Pulmonary artery endothelial cell (primary cell): ENCODE measurements around the gene SURF2. TPM values are rescaled to one million over a fixed set of nuclear protein-coding genes. Genes with fewer than 3 reads are reported as not detected.
"Not testable (repeated sequence)": the region's sequence is repeated elsewhere in the genome, so short reads cannot be mapped to it uniquely, and the experiment has no call there.

Experiments
- DNase-seq: peaks from one replicate; pipeline ENCODE4 v3.0.0-alpha.2; 2011; ENCODE audit warnings: low read depth, low spot score
- total RNA-seq: library from RNA; depleted of rRNA; stranded (reverse); fragments of >200 nt; gene quantifications from 2 replicates; pipeline ENCODE4 v1.2.3, GENCODE V29; 2014

Gene SURF2
- total RNA-seq: 17.5 and 19.8 TPM in 2 replicates

DNA sequence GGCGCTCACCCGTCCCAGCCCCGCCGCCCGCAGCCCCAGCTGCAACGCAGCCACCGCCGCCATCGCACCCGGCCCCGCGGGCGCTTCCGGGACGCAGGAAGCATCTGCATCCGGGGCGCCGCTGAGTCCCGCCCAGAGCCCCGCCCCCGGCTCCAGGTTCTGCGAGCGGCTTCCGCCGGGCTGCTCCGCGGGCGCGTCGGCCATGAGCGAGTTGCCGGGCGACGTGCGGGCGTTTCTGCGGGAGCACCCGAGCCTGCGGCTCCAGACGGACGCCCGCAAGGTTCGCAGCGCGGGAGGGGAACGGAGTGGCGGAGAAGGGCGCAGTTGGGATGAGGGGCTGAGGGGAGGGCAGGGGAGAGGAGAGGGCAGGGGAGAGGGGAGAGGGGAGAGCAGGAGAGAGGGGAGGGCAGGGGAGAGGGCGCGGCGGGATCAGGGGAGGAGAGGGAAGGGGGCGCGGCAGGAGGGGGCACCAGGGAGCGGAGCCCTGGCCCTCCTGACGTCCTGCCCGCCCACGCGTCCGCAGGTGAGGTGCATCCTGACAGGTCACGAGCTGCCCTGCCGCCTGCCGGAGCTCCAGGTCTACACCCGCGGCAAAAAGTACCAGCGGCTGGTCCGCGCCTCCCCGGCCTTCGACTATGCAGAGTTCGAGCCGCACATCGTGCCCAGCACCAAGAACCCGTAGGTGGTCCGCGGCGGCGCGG lies at the start of gene SURF2, which contains the start of gene SURF1:
TSS of gene SURF2 (plus strand) at position 160 of the 701 bp plus-strand sequence. CDS start at position 203, 43 bp downstream.
TSS of gene SURF1 (minus strand) at position 97 of the 701 bp plus-strand sequence. CDS start at position 63, 34 bp downstream.
- DNase-seq: no peak

DNA sequence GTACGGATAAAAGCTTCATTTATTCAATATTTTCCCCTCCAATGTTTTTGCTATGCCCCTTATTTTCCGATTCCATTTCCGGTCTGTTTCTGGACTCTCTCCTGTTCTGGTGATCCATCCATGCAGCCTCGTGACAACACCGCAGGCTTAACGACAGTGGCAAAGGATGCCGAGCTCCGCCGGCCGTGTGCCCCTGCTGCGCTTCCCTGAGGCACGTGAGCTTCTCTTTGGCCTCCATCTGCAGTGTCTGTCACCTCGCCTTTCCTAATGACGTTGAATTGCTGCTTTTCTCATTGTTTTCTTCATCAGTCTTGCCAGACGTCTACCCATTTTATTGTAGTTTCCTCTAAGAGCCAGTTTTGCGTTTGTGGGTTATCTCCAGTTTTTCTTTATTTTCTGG lies 49.0 kb upstream of the SURF2 start:
- DNase-seq: no peak

- no peak for DNase-seq
These were observed 46.7 kb upstream of the SURF2 start for GRCh38 chr9:133309608-133310007.

DNA sequence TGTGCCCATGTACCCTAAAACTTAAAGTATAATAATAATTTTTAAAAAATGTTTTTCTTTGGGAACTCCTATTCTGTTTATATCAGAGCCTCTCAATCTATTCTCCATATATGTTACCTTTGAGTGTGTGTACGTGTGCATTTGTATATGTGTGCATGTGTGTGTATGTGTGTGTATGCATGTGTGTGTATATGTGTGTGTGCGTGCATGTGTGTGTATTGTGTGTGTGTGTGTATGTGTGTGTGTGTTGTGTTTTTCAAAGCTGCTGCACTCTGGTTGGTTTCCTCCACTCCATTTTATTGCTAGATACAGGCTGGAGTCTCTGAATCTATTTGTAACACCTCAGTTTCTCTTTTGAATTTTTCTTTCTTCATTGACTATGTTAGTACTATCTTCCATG lies 40.4 kb upstream of the SURF2 start:
- no peak for DNase-seq

GRCh38 chr9:133317551-133317950 lies 38.8 kb upstream of the SURF2 start:
- not testable (repeated sequence) for DNase-seq

- no peak for DNase-seq
These were observed 35.9 kb upstream of the SURF2 start for GRCh38 chr9:133320421-133320881.

- no peak for DNase-seq
These were observed 34.9 kb upstream of the SURF2 start for GRCh38 chr9:133321411-133321935.

GRCh38 chr9:133322701-133323100 lies 33.6 kb upstream of the SURF2 start:
- no peak for DNase-seq

DNA sequence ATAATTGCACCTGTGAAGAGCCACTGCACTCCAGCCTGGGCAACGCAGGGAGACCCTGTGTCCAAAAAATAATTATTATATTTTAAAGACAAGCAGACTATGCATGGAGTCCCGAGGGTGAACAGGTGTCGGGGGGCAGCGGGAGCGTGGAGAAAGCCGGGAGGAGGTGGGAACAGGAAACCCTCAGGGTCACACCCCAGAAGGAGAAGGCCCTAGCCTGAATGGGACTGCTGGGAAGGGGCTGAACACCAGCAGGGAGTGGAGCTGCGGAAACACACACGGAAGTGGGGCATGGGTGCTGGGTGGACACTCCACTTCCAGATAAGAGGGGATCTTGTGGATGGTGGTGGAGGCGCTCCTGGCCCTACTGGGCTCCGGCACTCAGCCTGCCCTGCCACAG lies 33.1 kb upstream of the SURF2 start:
- DNase-seq: no peak

- DNase-seq: no peak
These were observed 32.2 kb upstream of the SURF2 start for GRCh38 chr9:133323991-133324703.

DNA sequence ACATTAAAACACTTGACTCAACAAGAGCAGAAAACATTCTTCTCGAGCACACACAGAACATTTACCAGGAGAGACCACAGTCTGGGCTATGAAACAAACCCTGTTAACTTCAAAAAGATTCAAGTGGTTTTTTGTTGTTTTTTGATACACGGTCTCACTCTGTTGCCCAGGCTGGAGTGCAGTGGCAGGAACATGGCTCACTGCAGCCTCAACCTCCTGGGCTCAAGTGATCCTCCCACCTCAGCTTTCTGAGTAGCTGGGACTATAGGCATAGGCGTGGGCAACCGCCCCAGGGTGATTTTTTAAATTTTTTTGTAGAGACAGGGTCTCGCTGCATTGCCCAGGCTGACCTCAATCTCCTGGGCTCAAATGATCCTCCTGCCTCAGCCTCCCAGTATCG lies 29.3 kb upstream of the SURF2 start:
- not testable (repeated sequence) for DNase-seq

- DNase-seq: no peak
These were observed 28.4 kb upstream of the SURF2 start for GRCh38 chr9:133327834-133328484.

GRCh38 chr9:133329306-133330156 lies 26.8 kb upstream of the SURF2 start:
- not testable (repeated sequence) for DNase-seq

GRCh38 chr9:133331221-133331620 lies 25.1 kb upstream of the SURF2 start:
- no peak for DNase-seq

DNA sequence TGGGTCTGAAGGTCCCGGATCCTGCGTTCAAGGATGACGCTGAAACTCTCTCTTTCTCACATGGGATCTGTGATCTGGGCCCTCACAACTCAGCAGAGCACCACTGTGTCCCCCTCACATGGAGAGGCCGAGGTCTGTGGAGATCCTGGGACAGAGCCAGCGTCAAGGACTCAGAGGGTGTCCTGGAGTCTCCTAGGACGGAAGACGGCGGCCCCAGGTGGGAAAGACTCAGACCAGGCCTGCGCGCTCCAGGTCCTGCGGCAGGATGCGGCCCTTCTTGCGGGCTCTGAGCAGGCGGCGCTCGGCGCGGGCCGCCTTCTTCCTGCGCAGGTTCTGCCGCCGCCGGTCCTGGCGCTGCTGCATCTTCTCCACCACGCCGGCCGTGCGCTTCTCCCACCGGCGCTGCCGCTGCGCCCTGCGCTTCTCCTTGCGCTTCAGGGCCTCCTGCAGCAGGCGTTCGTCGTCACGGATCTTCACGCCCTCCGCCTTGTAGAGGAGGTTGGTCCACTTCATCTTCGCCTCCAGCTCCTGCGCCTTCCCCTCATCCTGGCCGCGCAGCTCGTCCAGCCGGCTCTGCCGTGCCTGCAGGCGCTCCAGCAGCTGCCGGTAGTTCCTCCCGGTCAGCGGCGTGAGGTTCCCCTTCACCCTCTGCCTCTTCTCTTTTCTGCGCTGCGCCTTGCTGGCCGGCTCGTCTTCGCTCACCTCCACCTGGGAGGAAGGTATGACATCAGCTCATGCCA lies 24.5 kb upstream of the SURF2 start:
- DNase-seq: no peak

GRCh38 chr9:133332381-133332730 lies 24.0 kb upstream of the SURF2 start:
- DNase-seq: no peak

- DNase-seq: no peak
These were observed 23.3 kb upstream of the SURF2 start for GRCh38 chr9:133333011-133333410.

- no peak for DNase-seq
These were observed 22.8 kb upstream of the SURF2 start for GRCh38 chr9:133333566-133333965.

GRCh38 chr9:133334161-133334560 lies 22.2 kb upstream of the SURF2 start:
- no peak for DNase-seq

DNA sequence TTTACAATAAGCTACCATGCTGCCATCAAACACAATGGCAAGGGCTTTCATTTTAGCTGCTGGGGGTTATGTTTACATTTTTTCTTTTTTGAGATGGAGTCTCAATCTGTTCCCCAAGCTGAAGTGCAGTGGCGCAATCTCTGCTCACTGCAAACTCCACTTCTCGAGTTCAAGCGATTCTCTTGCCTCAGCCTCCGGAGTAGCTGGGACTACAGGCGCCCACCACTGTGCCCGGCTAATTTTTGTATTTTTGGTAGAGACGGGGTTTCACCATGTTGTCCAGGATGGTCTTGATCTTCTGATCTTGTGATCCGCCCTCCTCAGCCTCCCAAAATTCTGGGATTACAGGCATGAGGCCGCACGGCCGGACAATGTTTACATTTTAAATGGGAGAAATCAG lies 21.5 kb upstream of the SURF2 start:
- DNase-seq: not testable (repeated sequence)
